H1 (cell line): ENCODE data around the gene EIF2S2. TPM values are rescaled to one million over a fixed set of nuclear protein-coding genes. Genes with fewer than 3 reads are reported as not detected.

Experiments
- CTCF ChIA-PET: fragments of 300-600 bp; sonication (Branson Sonifier 250); formaldehyde crosslinking; loops from one replicate; lab custom pipeline; 2021; ENCODE audit not compliant: partially characterized antibody; lab: Charles Lee
- POLR2A ChIA-PET: fragments of 300-600 bp; sonication (Branson Sonifier 250); formaldehyde crosslinking; loops from one replicate; lab custom pipeline; 2021; ENCODE audit warnings: inconsistent platforms; ENCODE audit not compliant: partially characterized antibody; lab: Charles Lee
- DNase-seq, 2 experiments: peaks; one replicate each; pipeline versions ENCODE4 v3.0.0 to v3.0.0-alpha.2; 2010 to 2022; ENCODE audit warnings: low spot score in 2 of 2, low read depth in 1 of 2, mixed read lengths in 1 of 2
- FAIRE-seq: peaks from 2 replicates; lab custom pipeline; 2011; peaks lifted over from hg19 to GRCh38; lab: Jason Lieb, UNC
- H2AFZ ChIP-seq: 2 replicates; pipeline ENCODE4 v1.8.1; 2012; ENCODE audit warnings: low read length, inconsistent platforms
- H2AK5ac ChIP-seq: 2 replicates; pipeline ENCODE4 v1.6.1; 2013; ENCODE audit warnings: low read depth, low read length
- H2BK120ac ChIP-seq: replicated peaks from 2 replicates; pipeline ENCODE3; 2013; ENCODE audit warnings: low read depth, low read length, inconsistent platforms
- H2BK12ac ChIP-seq: 2 replicates; pipeline ENCODE4 v1.6.1; 2013; ENCODE audit warnings: low read depth, low read length
- H2BK15ac ChIP-seq: 2 replicates; pipeline ENCODE4 v1.6.1; 2013; ENCODE audit warnings: low read length
- H2BK20ac ChIP-seq: 2 replicates; pipeline ENCODE4 v1.6.1; 2013; ENCODE audit warnings: low read length
- H2BK5ac ChIP-seq: 2 replicates; pipeline ENCODE4 v1.6.1; 2013; ENCODE audit warnings: low read depth, low read length
- H3K14ac ChIP-seq: 2 replicates; pipeline ENCODE4 v1.6.1; 2013; ENCODE audit warnings: inconsistent platforms; ENCODE audit not compliant: insufficient read length
- H3K18ac ChIP-seq: 2 replicates; pipeline ENCODE4 v1.6.1; 2013; ENCODE audit warnings: low read length; ENCODE audit errors: extremely low read depth
- H3K23ac ChIP-seq: 2 replicates; pipeline ENCODE4 v1.6.1; 2013; ENCODE audit warnings: inconsistent platforms; ENCODE audit not compliant: insufficient read length
- H3K23me2 ChIP-seq: 2 replicates; pipeline ENCODE4 v1.6.1; 2013; ENCODE audit warnings: low read depth, low read length
- H3K27ac ChIP-seq: 2 replicates; pipeline ENCODE4 v1.6.1; 2011; ENCODE audit warnings: low read depth, low read length, inconsistent platforms
- H3K27me3 ChIP-seq, 4 experiments: replicated peaks in 1 of 4; 1 replicate in 1 of 4; 2 replicates in 3 of 4; pipeline versions ENCODE4 v1.6.1 to v1.8.1; 2011 to 2013; ENCODE audit warnings: low read length in 3 of 4, mild to moderate bottlenecking in 3 of 4, inconsistent platforms in 2 of 4, mixed read lengths in 2 of 4, moderate library complexity in 1 of 4; ENCODE audit not compliant: control insufficient read depth in 3 of 4, insufficient read depth in 3 of 4; ENCODE audit errors: extremely low read depth in 1 of 4
- H3K36me3 ChIP-seq, 4 experiments: 2 replicates each; pipeline versions ENCODE4 v1.6.1 to v1.8.1; 2011 to 2013; ENCODE audit warnings: mild to moderate bottlenecking in 4 of 4, low read length in 3 of 4, moderate library complexity in 2 of 4, control low read depth in 1 of 4, inconsistent platforms in 1 of 4; ENCODE audit not compliant: insufficient read depth in 4 of 4, control insufficient read depth in 2 of 4
- H3K4ac ChIP-seq: replicated peaks from 2 replicates; pipeline ENCODE3; 2013; ENCODE audit warnings: low read length, low read depth, mixed read lengths, inconsistent platforms; ENCODE audit not compliant: insufficient read length
- H3K4me1 ChIP-seq, 4 experiments: replicated peaks in 1 of 4; 1 replicate in 1 of 4; 2 replicates in 3 of 4; pipeline versions ENCODE4 v1.6.1 to v1.8.1; 2011 to 2013; ENCODE audit warnings: low read length in 3 of 4, inconsistent platforms in 2 of 4, mixed read lengths in 1 of 4; ENCODE audit not compliant: insufficient read depth in 4 of 4, control insufficient read depth in 3 of 4
- H3K4me2 ChIP-seq, 2 experiments: 2 replicates each; pipeline versions ENCODE4 v1.6.1 to v1.8.1; 2011 to 2013; ENCODE audit warnings: low read depth in 2 of 2, low read length in 2 of 2, control low read depth in 1 of 2, inconsistent platforms in 1 of 2, mild to moderate bottlenecking in 1 of 2; ENCODE audit not compliant: insufficient read depth in 1 of 2
- H3K4me3 ChIP-seq, 4 experiments: fragments of 200-600, 300-600 bp in 1 of 4; sonication (generic), shearing (Covaris generic), sonication (Bioruptor Twin) in 1 of 4; 2 replicates each; pipeline versions ENCODE4 v1.5.1 to v1.8.1; 2011 to 2016; ENCODE audit warnings: low read length in 4 of 4, low read depth in 3 of 4, control low read depth in 2 of 4, inconsistent platforms in 2 of 4, mild to moderate bottlenecking in 2 of 4, mixed read lengths in 1 of 4, moderate library complexity in 1 of 4; ENCODE audit not compliant: insufficient read depth in 2 of 4; ENCODE audit errors: extremely low read depth in 1 of 4
- H3K56ac ChIP-seq: replicated peaks from 2 replicates; pipeline ENCODE3; 2013; ENCODE audit warnings: low read depth, mild to moderate bottlenecking, mixed read lengths, low read length, inconsistent platforms; ENCODE audit not compliant: insufficient read length
- H3K79me1 ChIP-seq: 2 replicates; pipeline ENCODE4 v1.6.1; 2013; ENCODE audit warnings: low read depth, low read length, control low read depth
- H3K79me2 ChIP-seq, 2 experiments: 2 replicates each; pipeline versions ENCODE4 v1.6.1 to v1.8.1; 2012 to 2013; ENCODE audit warnings: low read length in 2 of 2, mild to moderate bottlenecking in 2 of 2, inconsistent platforms in 1 of 2; ENCODE audit not compliant: insufficient read depth in 2 of 2, control insufficient read depth in 1 of 2
- H3K9ac ChIP-seq, 4 experiments: replicated peaks in 1 of 4; 1 replicate in 1 of 4; 2 replicates in 3 of 4; pipeline versions ENCODE4 v1.6.1 to v1.8.1; 2011 to 2013; ENCODE audit warnings: low read depth in 3 of 4, low read length in 3 of 4, control low read depth in 2 of 4, mild to moderate bottlenecking in 2 of 4, moderate library complexity in 2 of 4, inconsistent platforms in 1 of 4; ENCODE audit errors: extremely low read depth in 1 of 4
- H3K9me3 ChIP-seq, 2 experiments: 2 replicates each; pipeline versions ENCODE4 v1.6.1 to v1.8.1; 2012 to 2013; ENCODE audit warnings: mild to moderate bottlenecking in 2 of 2, moderate library complexity in 2 of 2, control low read depth in 1 of 2, inconsistent platforms in 1 of 2, low read depth in 1 of 2, low read length in 1 of 2, mixed read lengths in 1 of 2; ENCODE audit not compliant: insufficient read depth in 2 of 2
- H4K20me1 ChIP-seq, 2 experiments: replicated peaks in 1 of 2; 2 replicates each; pipeline versions ENCODE3 to v1.8.1; 2011 to 2013; ENCODE audit warnings: inconsistent platforms in 2 of 2, low read length in 2 of 2, mild to moderate bottlenecking in 1 of 2; ENCODE audit not compliant: insufficient read depth in 2 of 2, control insufficient read depth in 1 of 2
- H4K5ac ChIP-seq: 2 replicates; pipeline ENCODE4 v1.6.1; 2013; ENCODE audit warnings: low read length, low read depth, mixed read lengths, inconsistent platforms; ENCODE audit not compliant: insufficient read length
- H4K8ac ChIP-seq: 2 replicates; pipeline ENCODE4 v1.8.0; 2013; ENCODE audit warnings: mild to moderate bottlenecking, moderate library complexity, low read length, inconsistent platforms; ENCODE audit not compliant: insufficient read depth; ENCODE audit errors: extremely low read depth
- H4K91ac ChIP-seq: replicated peaks from 2 replicates; pipeline ENCODE3; 2013; ENCODE audit warnings: low read length, mixed read lengths, inconsistent platforms; ENCODE audit not compliant: insufficient read length
- ATF2 ChIP-seq: IDR thresholded peaks from 2 replicates; pipeline ENCODE4 v1.6.1; 2012; ENCODE audit warnings: low read length, inconsistent platforms
- CBX5 ChIP-seq: fragments of 300-800, 300-1000 bp; sonication (generic); IDR thresholded peaks from 2 replicates; pipeline ENCODE4 v1.7.1; 2016; ENCODE audit warnings: antibody characterized with exemption, low read length, low read depth
- CBX8 ChIP-seq: fragments of 300-800, 300-1000 bp; sonication (generic); IDR thresholded peaks from 2 replicates; pipeline ENCODE4 v1.7.1; 2016; ENCODE audit warnings: low read depth, low read length, borderline replicate concordance
- CHD2 ChIP-seq: IDR thresholded peaks from 2 replicates; pipeline ENCODE4 v1.6.1; 2012; ENCODE audit warnings: low read length, improper control_type of control experiment
- CTBP2 ChIP-seq: IDR thresholded peaks from 2 replicates; pipeline ENCODE4 v1.7.0; 2011; ENCODE audit warnings: borderline replicate concordance, mild to moderate bottlenecking, moderate library complexity, mixed read lengths, low read length; ENCODE audit not compliant: insufficient read depth, insufficient read length
- EP300 ChIP-seq, 2 experiments: IDR thresholded peaks; 1 replicate in 1 of 2; 2 replicates in 1 of 2; pipeline ENCODE4 v1.6.1; 2011 to 2012; ENCODE audit warnings: low read depth in 2 of 2, low read length in 2 of 2, mild to moderate bottlenecking in 2 of 2, borderline replicate concordance in 1 of 2, inconsistent platforms in 1 of 2, moderate library complexity in 1 of 2
- EZH2 ChIP-seq: fragments of 200-600 bp; sonication (generic); IDR thresholded peaks from 2 replicates; pipeline ENCODE4 v1.7.1; 2012; ENCODE audit warnings: low read depth, mild to moderate bottlenecking, moderate library complexity, low read length, inconsistent platforms; ENCODE audit not compliant: severe bottlenecking
- HDAC2 ChIP-seq, 2 experiments: fragments of 300-600 bp in 1 of 2; sonication (generic) in 1 of 2; IDR thresholded peaks; 2 replicates each; pipeline ENCODE4 v1.6.1; 2011 to 2012; ENCODE audit warnings: low read depth in 2 of 2, low read length in 2 of 2, mild to moderate bottlenecking in 2 of 2, moderate library complexity in 2 of 2, borderline replicate concordance in 1 of 2, inconsistent platforms in 1 of 2
- JUND ChIP-seq: IDR thresholded peaks from 2 replicates; pipeline ENCODE4 v1.6.1; 2011; ENCODE audit warnings: mild to moderate bottlenecking, improper control_type of control experiment, low read length
- SIN3A ChIP-seq, 2 experiments: IDR thresholded peaks in 1 of 2; conservative IDR thresholded peaks in 1 of 2; 2 replicates each; pipeline ENCODE4 v1.6.1; 2011 to 2012; ENCODE audit warnings: low read length in 2 of 2, improper control_type of control experiment in 1 of 2, low read depth in 1 of 2, mild to moderate bottlenecking in 1 of 2
- SP2 ChIP-seq: IDR thresholded peaks from 2 replicates; pipeline ENCODE4 v1.6.1; 2012; ENCODE audit warnings: mild to moderate bottlenecking, low read length, inconsistent platforms
- WGBS, 2 experiments: shearing (Covaris generic) in 1 of 2; methylation state at CpG; one replicate each; pipeline versions ENCODE4 v1.1.6 to v1.1.7; 2013 to 2015; ENCODE audit warnings: low lambda C conversion rate in 2 of 2, mixed read lengths in 2 of 2, inconsistent platforms in 1 of 2, low coverage in 1 of 2, missing lambda C conversion rate in 1 of 2; ENCODE audit not compliant: insufficient replicate concordance in 2 of 2, insufficient coverage in 1 of 2, insufficient read length in 1 of 2; ENCODE audit errors: extremely low coverage in 1 of 2, missing lambda C conversion rate in 1 of 2; 5-methylcytosine and 5-hydroxymethylcytosine counted together
- polyA plus RNA-seq, 7 experiments: library from polyadenylated mRNA; depleted of rRNA in 3 of 7; stranded (reverse) in 5 of 7; unstranded in 2 of 7; fragments of >200 nt in 5 of 7; fragments of 200-250 nt in 2 of 7; gene quantifications; 1 replicate in 5 of 7; 2 replicates in 1 of 7; 4 replicates in 1 of 7; pipeline versions ENCODE4 v1.2.1 to v1.2.3, GENCODE V29; 2011 to 2013; ENCODE audit warnings: missing spikeins in 2 of 7, mixed read lengths in 2 of 7
- total RNA-seq: library from RNA; stranded (reverse); fragmentation: NEBNext Ultra II Directional; extraction: Animal tissue kit (Norgen Biotek cat#: 25700); gene quantifications from 2 replicates; pipeline ENCODE4 v1.2.1, GENCODE V29; 2021

The EIF2S2 gene
- total and polyA plus RNA-seq, 2 of the 8 experiments (the other 6 are each of a cell fraction or from before 2014, with no cell fraction given), result 59.5 to 142 TPM

- H3K27me3 ChIP-seq, result no peaks in the 10 kb centered on the region
- H2AFZ ChIP-seq, result no peak overlapping the region
- POLR2A ChIA-PET, result interaction anchor here (1.8 to 2.7 kb wide), 2 partner anchors 42 to 77 kb away, joined by 8 to 14 read pairs; partner anchors contain the start of genes EIF2S2 and RALY
- WGBS, 2 experiments, result 93% methylated on average over 3 of the region's 3 CpGs; no CpG with 5 or more reads in 1 of the 2 experiments
- H3K79me1 ChIP-seq, result no peaks in the 10 kb centered on the region; the same call in 1 of the 2 replicates
- H3K27ac ChIP-seq, result no peak overlapping the region
- H3K23me2 ChIP-seq, result no peaks in the 10 kb centered on the region; the same call in 1 of the 2 replicates
- no peak overlapping the region for H3K9ac ChIP-seq
- no peak overlapping the region for H3K23ac ChIP-seq
- no peak overlapping the region for H4K8ac ChIP-seq
- H2BK120ac ChIP-seq, result no peak overlapping the region
- no peak overlapping the region for H2BK15ac ChIP-seq
- H3K56ac ChIP-seq, result no peak overlapping the region
- H3K79me2 ChIP-seq, result peaks cover 0 to 23% of the 10 kb centered on the region in 2 experiments; a peak in 2 of 4 replicates
- peaks cover 10 to 20% of the 10 kb centered on the region in 2 experiments for H4K20me1 ChIP-seq
- H3K36me3 ChIP-seq, result peaks cover 0 to 5% (median 0%) of the 10 kb centered on the region in 4 experiments; a peak in 2 of 8 replicates
- no peak overlapping the region for H2AK5ac ChIP-seq
- peaks cover 0 to 9% (median 5%) of the 10 kb centered on the region in 4 experiments; a peak in 5 of 7 replicates for H3K4me1 ChIP-seq
- H2BK20ac ChIP-seq, result no peak overlapping the region
- no peaks in the 10 kb centered on the region for H3K9me3 ChIP-seq
- FAIRE-seq (no peak), DNase-seq (no peak)
- no peak overlapping the region for H2BK5ac ChIP-seq
- H2BK12ac ChIP-seq, result no peak overlapping the region
- H3K14ac ChIP-seq, result no peak overlapping the region
- no peak overlapping the region for H3K4me2 ChIP-seq
- no peak overlapping the region for H3K18ac ChIP-seq
- no peak overlapping the region for H3K4me3 ChIP-seq
- H4K91ac ChIP-seq, result no peak overlapping the region
- H3K4ac ChIP-seq, result no peak overlapping the region
- CTCF ChIA-PET, result interaction anchor here (0.6 to 4.6 kb wide), 37 partner anchors 8 to 471 kb away, joined by 3 to 78 read pairs (median 5); no protein-coding TSS in a partner anchor
- no peak overlapping the region for H4K5ac ChIP-seq
- TF ChIP-seq CBX5, result no peak
- TF ChIP-seq CHD2, result no peak
- no peak for TF ChIP-seq CTBP2
- TF ChIP-seq CBX8, result no peak
- no peak for TF ChIP-seq ATF2
- no peak for TF ChIP-seq SIN3A (conservative IDR thresholded peaks at IDR 0.05 in 1 of 2, IDR thresholded peaks at IDR 0.05 in 1 of 2; ENCODE audit: low read depth in 1 of 2, low read length in 2 of 2)
- no peak for TF ChIP-seq HDAC2 (IDR thresholded peaks at IDR 0.05; ENCODE audit: borderline replicate concordance in 1 of 2, low read depth in 2 of 2, low read length in 2 of 2)
- no peak for TF ChIP-seq EZH2
- no peak for TF ChIP-seq SP2
- no peak for TF ChIP-seq EP300 (IDR thresholded peaks at IDR 0.05; ENCODE audit: borderline replicate concordance in 1 of 2, low read depth in 2 of 2, low read length in 2 of 2)
- TF ChIP-seq JUND, result no peak
Measured at GRCh38 chr20:34070079-34070439, 42.0 kb downstream of the EIF2S2 start.
